Measurements from ENCODE around the gene SCGB3A2. TPM values are rescaled to one million over a fixed set of nuclear protein-coding genes. Genes with fewer than 3 reads are reported as not detected.

The SCGB3A2 gene
- total and polyA plus RNA-seq, 2 donors (not counting 3 experiments of a cell fraction or from before 2014, with no cell fraction given): not detected

GRCh38 chr5:147893820-147894219 lies 15.3 kb downstream of the SCGB3A2 start:
- DNase-seq (ENCODE audit: low read depth, low spot score): peak; percentile 84
- Histone ChIP-seq H3K9me1 (replicated peaks; ENCODE audit: control insufficient read depth, extremely low read depth, insufficient read depth, low read length) (no peaks in the 10 kb centered on the region), H4K20me1 (replicated peaks; ENCODE audit: control insufficient read depth, extremely low read depth, insufficient read depth, low read length) (no peaks in the 10 kb centered on the region), H3K4me3 (replicated peaks in 1 of 3; ENCODE audit: insufficient read depth in 1 of 3, low read depth in 1 of 3, low read length in 3 of 3) (no peak overlapping the region), H3K27ac (ENCODE audit: insufficient read depth, low read depth, low read length) (peak overlapping the region; percentile 81), H3K9ac (replicated peaks; ENCODE audit: extremely low read depth, insufficient read depth, low read length) (no peak overlapping the region), H3K4me2 (ENCODE audit: insufficient read depth, low read length) (peak overlapping the region; percentile 57), H3K9me3 (replicated peaks; ENCODE audit: control insufficient read depth, insufficient read depth, low read length) (no peaks in the 10 kb centered on the region), H3K79me2 (ENCODE audit: control insufficient read depth, insufficient read depth, low read length) (no peaks in the 10 kb centered on the region), H3K27me3 (ENCODE audit: control insufficient read depth in 2 of 2, insufficient read depth in 2 of 2, low read length in 2 of 2) (no peaks in the 10 kb centered on the region), H3K36me3 (ENCODE audit: control insufficient read depth in 2 of 2, extremely low read depth in 1 of 2, insufficient read depth in 2 of 2, low read length in 2 of 2) (no peaks in the 10 kb centered on the region), H3K4me1 (ENCODE audit: control insufficient read depth, extremely low read depth, insufficient read depth, low read length) (peaks cover 29% of the 10 kb centered on the region), H2AFZ (ENCODE audit: low read depth, low read length) (peak overlapping the region; percentile 59)
- intact Hi-C loops (cut with micrococcal nuclease) (loop anchor here (1.0 to 5.0 kb wide), 2 partner anchors 19 to 488 kb away; partner anchors contain the start of gene FBXO38), dilution Hi-C loops (cut with MboI; ENCODE audit: extremely low pct_ligation_motif_present, low sequenced_read_pairs) (no loop called here)
- ChIA-PET POLR2A (no interaction called here), CTCF (interaction anchor here (1.4 kb wide), 1 partner anchor 36 kb away, joined by 4 read pairs; no protein-coding TSS in a partner anchor)
- peak; percentile 66 for FAIRE-seq
- no TSS peak for BruUV-seq (replicated peaks)
- peak; percentile 70 for TF ChIP-seq GATA2 (IDR thresholded peaks at IDR 0.05; ENCODE audit: insufficient read depth, insufficient read length, low read depth, low read length)
- TF ChIP-seq FOS (IDR thresholded peaks at IDR 0.05; ENCODE audit: borderline replicate concordance, insufficient read depth, low read length): no peak

DNA sequence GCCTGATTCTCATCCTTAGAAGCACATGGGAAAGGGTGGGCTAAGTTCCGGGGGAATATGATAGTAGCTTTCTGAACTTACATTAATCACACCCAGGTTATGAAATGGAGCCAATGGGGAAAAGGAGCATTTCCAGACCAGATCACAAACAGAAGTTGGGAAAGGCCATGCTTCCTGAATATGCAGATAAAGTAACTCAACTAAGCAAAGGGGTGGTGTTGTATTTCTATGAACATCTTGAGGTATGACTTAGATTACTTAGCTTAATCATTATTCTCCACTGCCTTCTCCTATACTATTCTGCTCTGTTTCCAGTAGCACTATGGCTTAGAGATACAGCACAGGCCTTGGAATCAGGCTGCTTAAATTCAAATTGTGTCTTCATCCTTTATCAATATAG lies 17.4 kb downstream of the SCGB3A2 start:
- Histone ChIP-seq H2AFZ (ENCODE audit: low read depth, low read length) (no peak overlapping the region), H3K27me3 (ENCODE audit: control insufficient read depth in 2 of 2, insufficient read depth in 2 of 2, low read length in 2 of 2) (no peaks in the 10 kb centered on the region), H3K4me2 (ENCODE audit: insufficient read depth, low read length) (no peak overlapping the region), H3K4me3 (replicated peaks in 1 of 3; ENCODE audit: insufficient read depth in 1 of 3, low read depth in 1 of 3, low read length in 3 of 3) (no peak overlapping the region), H3K4me1 (ENCODE audit: control insufficient read depth, extremely low read depth, insufficient read depth, low read length) (peaks cover 36% of the 10 kb centered on the region), H3K9ac (replicated peaks; ENCODE audit: extremely low read depth, insufficient read depth, low read length) (no peak overlapping the region), H3K79me2 (ENCODE audit: control insufficient read depth, insufficient read depth, low read length) (no peaks in the 10 kb centered on the region), H3K9me1 (replicated peaks; ENCODE audit: control insufficient read depth, extremely low read depth, insufficient read depth, low read length) (no peaks in the 10 kb centered on the region), H3K27ac (ENCODE audit: insufficient read depth, low read depth, low read length) (no peak overlapping the region), H4K20me1 (replicated peaks; ENCODE audit: control insufficient read depth, extremely low read depth, insufficient read depth, low read length) (no peaks in the 10 kb centered on the region), H3K9me3 (replicated peaks; ENCODE audit: control insufficient read depth, insufficient read depth, low read length) (no peaks in the 10 kb centered on the region), H3K36me3 (ENCODE audit: control insufficient read depth in 2 of 2, extremely low read depth in 1 of 2, insufficient read depth in 2 of 2, low read length in 2 of 2) (no peaks in the 10 kb centered on the region)
- DNase-seq (ENCODE audit: low read depth, low spot score): no peak
- no TSS peak for BruUV-seq (replicated peaks)
- ChIA-PET POLR2A (no interaction called here), CTCF (interaction anchor here (1.4 kb wide), 1 partner anchor 9 kb away, joined by 5 read pairs; no protein-coding TSS in a partner anchor)
- intact Hi-C loops (cut with micrococcal nuclease): no loop called here
- no peak for TF ChIP-seq MYC (IDR thresholded peaks at IDR 0.05; ENCODE audit: low read depth, low read length)
- dilution Hi-C loops (cut with MboI; ENCODE audit: extremely low pct_ligation_motif_present, low sequenced_read_pairs): no loop called here
- no peak for FAIRE-seq
